Esophagus squamous epithelium (tissue), 5 donors: Measurements from ENCODE around the gene CYP2W1. TPM values are rescaled to one million over a fixed set of nuclear protein-coding genes. Genes with fewer than 3 reads are reported as not detected.
"Not testable (repeated sequence)": the region's sequence is repeated elsewhere in the genome, so short reads cannot be mapped to it uniquely, and the experiment has no call there.

Experiments used
- DNase-seq: peaks from one replicate; lab custom pipeline; 2025; lab: John Stamatoyannopoulos, UW
- H3K27ac ChIP-seq, 4 donors: fragments of 200-600 bp; sonication (generic); one replicate each; pipeline ENCODE4 v1.5.1; 2016 to 2019; ENCODE audit warnings: mild to moderate bottlenecking in 1 of 4
- H3K27me3 ChIP-seq, 4 donors: fragments of 200-600 bp; sonication (generic); 1 replicate in 3 of 4; 2 replicates in 1 of 4; pipeline versions ENCODE4 v1.5.1 to v1.6.0; 2017 to 2021; ENCODE audit warnings: antibody characterized with exemption in 1 of 4
- H3K36me3 ChIP-seq, 3 donors: fragments of 200-600 bp; sonication (generic); one replicate each; pipeline ENCODE4 v1.5.1; 2016 to 2019
- H3K4me1 ChIP-seq, 3 donors: fragments of 200-600 bp; sonication (generic); one replicate each; pipeline ENCODE4 v1.5.1; 2017 to 2019
- H3K4me3 ChIP-seq, 4 donors: fragments of 200-600 bp; sonication (generic); 1 replicate in 3 of 4; 2 replicates in 1 of 4; pipeline ENCODE4 v1.5.1; 2016 to 2019; ENCODE audit warnings: mild to moderate bottlenecking in 2 of 4, moderate library complexity in 1 of 4
- H3K9me3 ChIP-seq, 3 donors: fragments of 200-600 bp; sonication (generic); one replicate each; pipeline ENCODE4 v1.5.1; 2016 to 2019
- POLR2A ChIP-seq, 4 donors: fragments of 450-650 bp; IDR thresholded peaks; one replicate each; pipeline ENCODE4 v1.6.1; 2017; ENCODE audit warnings: antibody characterized with exemption in 4 of 4, mild to moderate bottlenecking in 4 of 4, moderate library complexity in 3 of 4
- WGBS, 2 donors: methylation state at CpG; one replicate each; pipeline ENCODE4 v1.1.5; 2018; 5-methylcytosine and 5-hydroxymethylcytosine counted together
- intact Hi-C: fragments of 100-400 bp; cut with DNase I; formaldehyde crosslinking; loops from one replicate; pipeline ENCODE4 v1.15.0; 2022
- total RNA-seq, 4 donors: library from RNA; depleted of rRNA; stranded (reverse); fragments of >200 nt; gene quantifications; one replicate each; pipeline ENCODE4 v1.1.0, GENCODE V29; 2016
- TF ChIP-seq, protein P1 (sequence below), 6 experiments: fragments of 450-650 bp in 4 of 6; fragments of 200-600 bp in 2 of 6; sonication (generic) in 2 of 6; IDR thresholded peaks; one replicate each; pipeline ENCODE4 v1.5.1; 2016 to 2019; ENCODE audit warnings: antibody characterized with exemption in 6 of 6, mild to moderate bottlenecking in 4 of 6, moderate library complexity in 4 of 6
- donor health status: DM: yes; HTN: yes; CAD: no.

CYP2W1 gene
- total RNA-seq, 4 donors from 2014 or later: 0.76 TPM; not detected in 3

- WGBS, 2 donors: 60 to 80% methylated on average over 1 of the region's 52 CpGs
- Histone ChIP-seq H3K27me3 (no peaks in the 10 kb centered on the region), H3K4me3 (no peak overlapping the region), H3K9me3 (no peaks in the 10 kb centered on the region), H3K4me1 (peaks cover 0 to 4% (median 0%) of the 10 kb centered on the region in 3 donors), H3K27ac (no peak overlapping the region), H3K36me3 (peaks cover 0 to 59% (median 13%) of the 10 kb centered on the region in 3 donors)
- intact Hi-C loops: loop anchor here (10.0 kb wide), 1 partner anchor 175 kb away; no protein-coding TSS in a partner anchor
- TF ChIP-seq, protein P1, sequence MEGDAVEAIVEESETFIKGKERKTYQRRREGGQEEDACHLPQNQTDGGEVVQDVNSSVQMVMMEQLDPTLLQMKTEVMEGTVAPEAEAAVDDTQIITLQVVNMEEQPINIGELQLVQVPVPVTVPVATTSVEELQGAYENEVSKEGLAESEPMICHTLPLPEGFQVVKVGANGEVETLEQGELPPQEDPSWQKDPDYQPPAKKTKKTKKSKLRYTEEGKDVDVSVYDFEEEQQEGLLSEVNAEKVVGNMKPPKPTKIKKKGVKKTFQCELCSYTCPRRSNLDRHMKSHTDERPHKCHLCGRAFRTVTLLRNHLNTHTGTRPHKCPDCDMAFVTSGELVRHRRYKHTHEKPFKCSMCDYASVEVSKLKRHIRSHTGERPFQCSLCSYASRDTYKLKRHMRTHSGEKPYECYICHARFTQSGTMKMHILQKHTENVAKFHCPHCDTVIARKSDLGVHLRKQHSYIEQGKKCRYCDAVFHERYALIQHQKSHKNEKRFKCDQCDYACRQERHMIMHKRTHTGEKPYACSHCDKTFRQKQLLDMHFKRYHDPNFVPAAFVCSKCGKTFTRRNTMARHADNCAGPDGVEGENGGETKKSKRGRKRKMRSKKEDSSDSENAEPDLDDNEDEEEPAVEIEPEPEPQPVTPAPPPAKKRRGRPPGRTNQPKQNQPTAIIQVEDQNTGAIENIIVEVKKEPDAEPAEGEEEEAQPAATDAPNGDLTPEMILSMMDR (IDR thresholded peaks at IDR 0.05): no peak
- no peak for TF ChIP-seq POLR2A (IDR thresholded peaks at IDR 0.05)
- no peak for DNase-seq
Observed at GRCh38 chr7:999941-1000935, 17.3 kb downstream of the CYP2W1 start.

DNA sequence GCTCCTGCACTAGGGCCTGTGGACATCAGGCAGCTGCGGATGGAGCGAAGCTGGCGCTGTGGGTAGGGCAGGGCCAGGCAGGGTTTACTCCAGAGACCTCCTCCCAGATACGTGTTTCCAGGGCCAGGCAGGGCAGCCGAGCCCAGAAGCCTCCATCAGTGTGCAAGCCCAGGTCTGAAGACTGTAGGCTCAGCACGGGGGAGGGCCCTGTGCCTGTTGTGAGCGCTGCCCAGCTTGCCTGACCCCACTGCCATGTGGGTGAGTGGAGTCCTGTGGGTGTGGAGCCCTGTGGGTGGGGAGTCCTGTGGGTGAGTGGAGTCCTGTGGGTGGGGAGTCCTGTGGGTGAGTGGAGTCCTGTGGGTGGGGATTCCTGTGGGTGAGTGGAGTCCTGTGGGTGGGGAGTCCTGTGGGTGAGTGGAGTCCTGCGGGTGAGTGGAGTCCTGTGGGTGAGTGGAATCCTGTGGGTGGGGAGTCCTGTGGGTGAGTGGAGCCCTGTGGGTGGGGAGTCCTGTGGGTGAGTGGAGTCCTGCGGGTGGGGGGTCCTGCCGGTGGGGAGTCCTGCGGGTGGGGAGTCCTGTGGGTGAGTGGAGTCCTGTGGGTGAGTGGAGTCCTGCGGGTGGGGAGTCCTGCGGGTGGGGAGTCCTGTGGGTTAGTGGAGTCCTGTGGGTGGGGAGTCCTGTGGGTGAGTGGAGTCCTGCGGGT is 18.2 kb downstream of the CYP2W1 start:
- no CpG with 5 or more reads among the region's 14 CpGs for WGBS, 2 donors
- H3K27ac ChIP-seq, H3K9me3 ChIP-seq, H3K4me1 ChIP-seq, H3K27me3 ChIP-seq, H3K4me3 ChIP-seq, DNase-seq, intact Hi-C loops: not testable (repeated sequence)
- H3K36me3 ChIP-seq: peaks cover 0 to 53% (median 13%) of the 10 kb centered on the region in 3 donors

- H3K27me3 ChIP-seq, H3K4me1 ChIP-seq, H3K9me3 ChIP-seq, H3K27ac ChIP-seq, intact Hi-C loops, DNase-seq, H3K4me3 ChIP-seq: not testable (repeated sequence)
- no CpG with 5 or more reads among the region's 4 CpGs for WGBS, 2 donors
- peaks cover 0 to 52% (median 13%) of the 10 kb centered on the region in 3 donors for H3K36me3 ChIP-seq
Observed at GRCh38 chr7:1002026-1002425, 19.0 kb downstream of the CYP2W1 start.

- intact Hi-C loops, H3K9me3 ChIP-seq, H3K4me1 ChIP-seq, H3K27ac ChIP-seq, H3K27me3 ChIP-seq, H3K4me3 ChIP-seq, DNase-seq: not testable (repeated sequence)
- WGBS, 2 donors: no CpG with 5 or more reads among the region's 7 CpGs
- H3K36me3 ChIP-seq: peaks cover 0 to 52% (median 10%) of the 10 kb centered on the region in 3 donors
Observed at GRCh38 chr7:1002445-1002844, 19.5 kb downstream of the CYP2W1 start.

DNA sequence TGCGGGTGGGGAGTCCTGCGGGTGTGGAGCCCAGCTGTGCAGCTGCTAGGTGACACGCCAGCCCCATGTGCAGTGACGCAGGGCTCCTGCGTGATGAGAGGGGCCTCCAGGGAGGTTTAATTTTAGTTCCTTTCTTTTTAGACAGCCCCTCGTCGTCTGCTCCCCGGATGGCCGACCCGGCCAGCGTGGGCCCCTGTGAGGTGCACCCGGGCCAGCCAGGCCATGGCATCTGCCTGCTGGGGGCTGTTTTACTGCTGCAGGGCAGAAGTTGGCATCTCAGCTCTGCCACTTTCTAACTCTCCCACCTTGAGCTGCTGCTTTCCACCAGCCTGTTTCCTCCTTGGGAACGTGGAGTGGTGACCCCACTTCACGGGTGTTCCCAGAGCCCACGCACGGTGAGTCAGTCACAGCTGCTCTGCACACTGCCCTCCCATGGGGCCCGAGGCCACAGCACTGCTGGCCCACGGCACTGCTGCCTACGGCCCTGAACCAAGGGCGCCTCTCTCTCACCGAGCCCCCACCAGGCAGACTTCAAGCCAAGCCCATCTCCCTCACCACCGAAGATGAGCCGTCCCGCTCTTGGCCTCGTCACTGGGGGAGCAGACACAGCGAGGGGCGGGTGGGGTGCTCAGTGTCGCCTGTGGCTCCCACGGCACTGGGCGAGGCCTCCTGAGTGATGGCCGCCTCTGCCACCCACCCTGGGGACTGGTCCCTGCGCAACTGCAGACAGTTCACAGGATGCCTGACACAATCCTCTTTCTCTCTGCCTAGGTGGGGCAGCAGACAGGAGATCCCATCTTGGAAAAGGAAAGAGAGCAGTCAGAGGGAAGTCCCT is 21.3 kb downstream of the CYP2W1 start:
- no peaks in the 10 kb centered on the region for H3K9me3 ChIP-seq
- no peak overlapping the region for H3K27ac ChIP-seq
- intact Hi-C loops: no loop called here
- H3K4me3 ChIP-seq: no peak overlapping the region
- 86% methylated on average over 2 of the region's 32 CpGs; no CpG with 5 or more reads in 1 of the 2 donors for WGBS, 2 donors
- H3K4me1 ChIP-seq: no peaks in the 10 kb centered on the region
- peaks cover 0 to 61% (median 3%) of the 10 kb centered on the region in 3 donors for H3K36me3 ChIP-seq
- no peak for DNase-seq
- no peaks in the 10 kb centered on the region for H3K27me3 ChIP-seq
- TF ChIP-seq POLR2A (IDR thresholded peaks at IDR 0.05): no peak
- TF ChIP-seq, protein P1 (IDR thresholded peaks at IDR 0.05): no peak

DNA sequence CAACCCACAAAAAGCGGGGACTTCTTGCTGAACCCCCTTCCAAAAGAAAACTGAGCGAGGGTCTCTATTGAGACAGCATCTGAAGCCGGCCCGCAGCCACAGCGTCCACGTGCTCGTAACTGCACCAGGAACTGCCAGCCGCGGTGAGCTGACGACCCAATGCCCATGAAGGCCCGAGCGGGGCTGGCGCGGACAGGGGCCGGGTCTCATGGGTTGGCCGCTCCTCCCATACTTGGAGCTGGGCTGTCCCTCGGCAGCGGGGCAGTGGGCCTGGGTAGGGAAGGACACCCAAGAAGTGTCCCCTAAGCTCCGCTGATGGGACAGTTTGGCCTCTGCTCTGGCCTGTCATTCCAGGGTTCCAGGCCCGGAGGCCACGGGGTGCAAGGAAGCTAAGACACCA is 22.3 kb downstream of the CYP2W1 start:
- Histone ChIP-seq H3K4me1 (no peaks in the 10 kb centered on the region), H3K27ac (no peak overlapping the region), H3K36me3 (peaks cover 0 to 59% (median 0%) of the 10 kb centered on the region in 3 donors), H3K4me3 (no peak overlapping the region), H3K9me3 (no peaks in the 10 kb centered on the region), H3K27me3 (no peaks in the 10 kb centered on the region)
- intact Hi-C loops: no loop called here
- WGBS, 2 donors: 87 to 92% methylated on average over 3 to 9 of the region's 21 CpGs
- TF ChIP-seq, protein P1 (IDR thresholded peaks at IDR 0.05): no peak
- no peak for TF ChIP-seq POLR2A (IDR thresholded peaks at IDR 0.05)
- DNase-seq: no peak
